Measurements from ENCODE around the gene TMEM8B. TPM values are rescaled to one million over a fixed set of nuclear protein-coding genes. Genes with fewer than 3 reads are reported as not detected.

The TMEM8B gene
- polyA plus RNA-seq, 1 donor (not counting 4 experiments of a cell fraction or from before 2014, with no cell fraction given): 1.3 TPM

GRCh38 chr9:35907711-35908503 is 78.9 kb downstream of the TMEM8B start:
- no peaks in the 10 kb centered on the region for H3K79me2 ChIP-seq (ENCODE audit: control insufficient read depth, insufficient read depth, low read length)
- peaks cover 36% of the 10 kb centered on the region for H3K4me1 ChIP-seq (ENCODE audit: control insufficient read depth, extremely low read depth, insufficient read depth, low read length)
- peak overlapping the region; percentile 3 for H3K27ac ChIP-seq (ENCODE audit: control insufficient read depth, insufficient read depth, low read length)
- H3K9me3 ChIP-seq (ENCODE audit: control insufficient read depth, low read depth, low read length): no peaks in the 10 kb centered on the region
- H3K4me3 ChIP-seq (ENCODE audit: control insufficient read depth in 2 of 3, extremely low read depth in 1 of 3, insufficient read depth in 2 of 3, low read depth in 1 of 3, low read length in 3 of 3): peak overlapping the region in 1 of 3 experiments; percentile 35
- no peaks in the 10 kb centered on the region for H3K36me3 ChIP-seq (ENCODE audit: control insufficient read depth in 2 of 2, extremely low read depth in 1 of 2, insufficient read depth in 2 of 2, low read length in 2 of 2)
- H3K9me1 ChIP-seq (ENCODE audit: control insufficient read depth, extremely low read depth, insufficient read depth, low read length): no peaks in the 10 kb centered on the region
- no peaks in the 10 kb centered on the region for H4K20me1 ChIP-seq (ENCODE audit: control insufficient read depth, extremely low read depth, insufficient read depth, low read length)
- H3K4me2 ChIP-seq (ENCODE audit: control insufficient read depth, extremely low read depth, insufficient read depth, low read depth, low read length): peak overlapping the region; percentile 54
- H2AFZ ChIP-seq (ENCODE audit: control insufficient read depth, low read length): peak overlapping the region; percentile 14
- no peaks in the 10 kb centered on the region for H3K27me3 ChIP-seq (ENCODE audit: control insufficient read depth, extremely low read depth, insufficient read depth, low read length)
- peak overlapping the region; percentile 7 for H3K9ac ChIP-seq (ENCODE audit: control insufficient read depth, extremely low read depth, insufficient read depth, low read length)
- FAIRE-seq: peak; percentile 75
- no peak for DNase-seq (ENCODE audit: low read depth, low spot score)
- dilution Hi-C loops (cut with MboI; ENCODE audit: extremely low pct_ligation_motif_present, low sequenced_read_pairs): no loop called here
- TF ChIP-seq EZH2 (IDR thresholded peaks at IDR 0.05; ENCODE audit: low read length): no peak

- peaks cover 36% of the 10 kb centered on the region for H3K4me1 ChIP-seq (ENCODE audit: control insufficient read depth, extremely low read depth, insufficient read depth, low read length)
- TF ChIP-seq CTCF (optimal IDR thresholded peaks at IDR 0.05 in 1 of 3, IDR thresholded peaks at IDR 0.05 in 1 of 3, conservative IDR thresholded peaks at IDR 0.05 in 1 of 3; ENCODE audit: extremely low read depth in 1 of 3, insufficient read depth in 2 of 3, low read length in 3 of 3) (no peak), EZH2 (IDR thresholded peaks at IDR 0.05; ENCODE audit: low read length) (no peak)
- H3K4me2 ChIP-seq (ENCODE audit: control insufficient read depth, extremely low read depth, insufficient read depth, low read depth, low read length): peak overlapping the region; percentile 54
- H3K27ac ChIP-seq (ENCODE audit: control insufficient read depth, insufficient read depth, low read length): no peak overlapping the region
- H3K36me3 ChIP-seq (ENCODE audit: control insufficient read depth in 2 of 2, extremely low read depth in 1 of 2, insufficient read depth in 2 of 2, low read length in 2 of 2): no peaks in the 10 kb centered on the region
- H3K79me2 ChIP-seq (ENCODE audit: control insufficient read depth, insufficient read depth, low read length): no peaks in the 10 kb centered on the region
- FAIRE-seq: no peak
- H3K4me3 ChIP-seq (ENCODE audit: control insufficient read depth in 2 of 3, extremely low read depth in 1 of 3, insufficient read depth in 2 of 3, low read depth in 1 of 3, low read length in 3 of 3): no peak overlapping the region
- H3K27me3 ChIP-seq (ENCODE audit: control insufficient read depth, extremely low read depth, insufficient read depth, low read length): no peaks in the 10 kb centered on the region
- H3K9me1 ChIP-seq (ENCODE audit: control insufficient read depth, extremely low read depth, insufficient read depth, low read length): no peaks in the 10 kb centered on the region
- H3K9me3 ChIP-seq (ENCODE audit: control insufficient read depth, low read depth, low read length): no peaks in the 10 kb centered on the region
- dilution Hi-C loops (cut with MboI; ENCODE audit: extremely low pct_ligation_motif_present, low sequenced_read_pairs): no loop called here
- no peak for DNase-seq (ENCODE audit: low read depth, low spot score)
- no peaks in the 10 kb centered on the region for H4K20me1 ChIP-seq (ENCODE audit: control insufficient read depth, extremely low read depth, insufficient read depth, low read length)
- no peak overlapping the region for H3K9ac ChIP-seq (ENCODE audit: control insufficient read depth, extremely low read depth, insufficient read depth, low read length)
- H2AFZ ChIP-seq (ENCODE audit: control insufficient read depth, low read length): peak overlapping the region; percentile 14
Measured at GRCh38 chr9:35908504-35909125, 79.6 kb downstream of the TMEM8B start.
